ENCODE data around the gene CARD11. TPM values are rescaled to one million over a fixed set of nuclear protein-coding genes. Genes with fewer than 3 reads are reported as not detected.

CARD11 gene
- total RNA-seq = 0.13 TPM in 1 of 2 replicates, not detected in the other

GRCh38 chr7:3043544-3044371 is at the start of gene CARD11:
Gene CARD11 (minus strand): TSS chr7:3043867. CDS start chr7:2958506, 85,361 bp downstream.

Other genes with a start within 250 kb of the CARD11 start
- gene GNA12, start 199.6 kb downstream of the CARD11 start, total RNA-seq = 17.6 and 22.2 TPM in 2 replicates

Measured in aortic smooth muscle cell (primary cell).